ENCODE results near the gene SLC25A28.
"Not testable (repeated sequence)": the region's sequence is repeated elsewhere in the genome, so short reads cannot be mapped to it uniquely, and the experiment has no call there.

The SLC25A28 gene

DNA sequence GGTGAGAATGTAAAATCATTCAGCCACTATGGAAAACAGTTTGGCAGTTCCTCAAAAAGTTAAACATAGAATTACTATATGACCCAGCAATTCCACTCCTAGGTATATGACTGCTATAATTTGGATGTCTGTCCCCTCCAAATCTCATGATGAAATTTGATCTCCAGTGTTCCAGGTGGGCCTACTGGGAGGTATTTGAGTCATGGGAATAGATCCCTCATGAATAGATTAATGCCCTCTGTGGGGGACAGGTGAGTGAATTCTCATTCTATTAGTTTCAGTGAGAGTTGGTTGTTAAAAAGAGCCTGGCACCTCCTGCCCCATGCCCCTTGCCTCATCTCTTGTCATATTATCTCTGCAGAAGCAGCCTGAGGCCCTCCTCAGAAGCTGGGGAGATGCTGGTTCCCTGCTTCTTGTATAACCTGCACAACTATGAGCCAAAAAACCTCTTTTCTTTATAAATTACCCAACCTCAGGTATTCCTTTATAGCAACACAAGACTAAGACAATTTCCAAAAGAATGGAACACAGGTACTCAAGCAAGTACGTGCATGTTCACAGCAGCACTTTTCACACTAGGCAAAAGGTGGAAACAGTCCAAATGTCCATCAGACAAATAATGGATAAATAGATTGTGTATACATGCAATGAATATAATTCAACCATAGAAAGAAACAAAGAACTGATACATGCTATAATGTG, 8.8 kb upstream of the SLC25A28 start:
- Histone ChIP-seq H3K4ac (ENCODE audit: low read length) (no peak overlapping the region), H2AK5ac (ENCODE audit: low read depth, low read length) (no peak overlapping the region), H3K36me3 (replicated peaks in 1 of 2; ENCODE audit: control insufficient read depth in 2 of 2, insufficient read depth in 2 of 2, low read length in 2 of 2) (no peaks in the 10 kb centered on the region), H2BK15ac (ENCODE audit: low read length) (no peak overlapping the region), H3K79me1 (ENCODE audit: low read depth, low read length) (no peaks in the 10 kb centered on the region), H4K8ac (ENCODE audit: low read depth, low read length) (no peak overlapping the region), H3K4me1 (ENCODE audit: control insufficient read depth in 2 of 2, insufficient read depth in 1 of 2, low read depth in 1 of 2, low read length in 2 of 2) (peaks cover 0 to 2% of the 10 kb centered on the region in 2 donors), H3K27me3 (ENCODE audit: control insufficient read depth in 3 of 3, insufficient read depth in 3 of 3, low read depth in 1 of 3, low read length in 3 of 3) (no peaks in the 10 kb centered on the region), H3K9ac (ENCODE audit: low read depth, low read length, poor library complexity) (no peak overlapping the region), H2BK5ac (ENCODE audit: low read length) (no peak overlapping the region), H3K23ac (ENCODE audit: low read depth, low read length, poor library complexity) (no peak overlapping the region), H3K14ac (ENCODE audit: low read length) (no peak overlapping the region), H3K18ac (ENCODE audit: low read length) (no peak overlapping the region), H4K91ac (ENCODE audit: low read depth, low read length, poor library complexity) (no peak overlapping the region), H2BK120ac (ENCODE audit: low read depth, low read length) (no peak overlapping the region), H2AFZ (ENCODE audit: low read length) (no peak overlapping the region), H3K4me3 (ENCODE audit: low read length in 2 of 2) (no peak overlapping the region), H3K9me3 (replicated peaks in 1 of 2; ENCODE audit: control insufficient read depth in 2 of 2, insufficient read depth in 1 of 2, low read depth in 1 of 2, low read length in 2 of 2) (no peaks in the 10 kb centered on the region), H3K4me2 (ENCODE audit: insufficient read depth, low read length, poor library complexity, severe bottlenecking) (no peak overlapping the region), H3K27ac (replicated peaks; ENCODE audit: low read length) (no peak overlapping the region), H2BK12ac (ENCODE audit: low read length) (no peak overlapping the region)
- no CpG with 5 or more reads among the region's 1 CpG for WGBS, 2 donors (ENCODE audit: extremely low coverage in 2 of 2, insufficient read length in 2 of 2, insufficient replicate concordance in 1 of 2)
- DNase-seq (ENCODE audit: low spot score), result no peak

DNA sequence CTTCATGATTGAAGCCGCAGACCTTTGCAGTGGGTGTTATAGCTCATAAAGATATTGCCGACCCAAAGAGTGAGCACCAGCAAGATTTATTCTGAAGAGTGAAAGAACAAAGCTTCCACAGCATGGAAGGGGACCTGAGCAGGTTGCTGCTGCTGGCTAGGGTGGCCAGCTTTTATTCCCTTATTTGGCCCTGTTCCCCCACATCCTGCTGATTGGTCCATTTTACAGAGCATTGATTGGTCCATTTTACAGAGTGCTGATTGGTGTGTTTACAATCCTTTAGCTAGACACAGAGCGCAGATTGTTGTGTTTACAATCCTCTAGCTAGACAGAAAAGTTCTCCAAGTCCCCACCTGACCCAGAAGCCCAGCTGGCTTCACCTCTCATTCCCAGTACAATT, 4.9 kb upstream of the SLC25A28 start:
- not testable (repeated sequence) for H3K4me2 ChIP-seq (ENCODE audit: insufficient read depth, low read length, poor library complexity, severe bottlenecking); H3K79me1 ChIP-seq (ENCODE audit: low read depth, low read length); H3K36me3 ChIP-seq (replicated peaks in 1 of 2; ENCODE audit: control insufficient read depth in 2 of 2, insufficient read depth in 2 of 2, low read length in 2 of 2); H3K9me3 ChIP-seq (replicated peaks in 1 of 2; ENCODE audit: control insufficient read depth in 2 of 2, insufficient read depth in 1 of 2, low read depth in 1 of 2, low read length in 2 of 2); H3K27me3 ChIP-seq (ENCODE audit: control insufficient read depth in 3 of 3, insufficient read depth in 3 of 3, low read depth in 1 of 3, low read length in 3 of 3); H3K23ac ChIP-seq (ENCODE audit: low read depth, low read length, poor library complexity); H3K27ac ChIP-seq (replicated peaks; ENCODE audit: low read length); H3K4me1 ChIP-seq (ENCODE audit: control insufficient read depth in 2 of 2, insufficient read depth in 1 of 2, low read depth in 1 of 2, low read length in 2 of 2); H3K18ac ChIP-seq (ENCODE audit: low read length); H2BK12ac ChIP-seq (ENCODE audit: low read length); H3K9ac ChIP-seq (ENCODE audit: low read depth, low read length, poor library complexity); H3K4me3 ChIP-seq (ENCODE audit: low read length in 2 of 2); H2AK5ac ChIP-seq (ENCODE audit: low read depth, low read length); H2BK15ac ChIP-seq (ENCODE audit: low read length); H2BK5ac ChIP-seq (ENCODE audit: low read length); H3K4ac ChIP-seq (ENCODE audit: low read length); DNase-seq (ENCODE audit: low spot score); H2BK120ac ChIP-seq (ENCODE audit: low read depth, low read length); H3K14ac ChIP-seq (ENCODE audit: low read length); H4K91ac ChIP-seq (ENCODE audit: low read depth, low read length, poor library complexity); H2AFZ ChIP-seq (ENCODE audit: low read length); H4K8ac ChIP-seq (ENCODE audit: low read depth, low read length)
- WGBS, 2 donors (ENCODE audit: extremely low coverage in 2 of 2, insufficient read length in 2 of 2, insufficient replicate concordance in 1 of 2), result no CpG with 5 or more reads among the region's 3 CpGs

DNA sequence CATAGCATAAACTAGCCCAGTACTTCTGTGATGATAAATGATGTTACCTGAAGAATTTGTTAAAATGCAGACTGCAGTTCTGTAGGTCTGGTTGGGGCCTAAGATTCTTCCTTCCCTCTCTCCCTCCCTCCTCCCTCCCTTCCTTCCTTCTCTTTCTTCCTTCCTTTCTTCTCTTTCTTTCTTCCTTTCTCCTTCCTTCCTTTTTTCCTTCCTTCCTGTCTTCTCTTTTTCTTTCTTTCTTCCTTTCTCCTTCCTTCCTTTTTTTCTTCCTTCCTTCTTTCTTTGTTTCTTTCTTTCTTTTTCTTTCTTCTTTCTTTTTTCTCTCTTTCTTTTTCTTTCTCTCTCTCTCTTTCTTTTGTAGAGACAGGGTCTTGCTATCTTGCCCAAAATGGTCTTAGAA, 3.7 kb upstream of the SLC25A28 start:
- H2BK5ac ChIP-seq (ENCODE audit: low read length), result no peak overlapping the region
- no peak overlapping the region for H3K18ac ChIP-seq (ENCODE audit: low read length)
- no peak overlapping the region for H4K91ac ChIP-seq (ENCODE audit: low read depth, low read length, poor library complexity)
- no peaks in the 10 kb centered on the region for H3K36me3 ChIP-seq (replicated peaks in 1 of 2; ENCODE audit: control insufficient read depth in 2 of 2, insufficient read depth in 2 of 2, low read length in 2 of 2)
- H3K23ac ChIP-seq (ENCODE audit: low read depth, low read length, poor library complexity), result no peak overlapping the region
- H3K4me2 ChIP-seq (ENCODE audit: insufficient read depth, low read length, poor library complexity, severe bottlenecking), result no peak overlapping the region
- no peak overlapping the region for H2AFZ ChIP-seq (ENCODE audit: low read length)
- DNase-seq (ENCODE audit: low spot score), result no peak
- H3K4me3 ChIP-seq (ENCODE audit: low read length in 2 of 2), result no peak overlapping the region
- H2BK12ac ChIP-seq (ENCODE audit: low read length), result no peak overlapping the region
- H3K9me3 ChIP-seq (replicated peaks in 1 of 2; ENCODE audit: control insufficient read depth in 2 of 2, insufficient read depth in 1 of 2, low read depth in 1 of 2, low read length in 2 of 2), result no peaks in the 10 kb centered on the region
- no peak overlapping the region for H2BK15ac ChIP-seq (ENCODE audit: low read length)
- no peak overlapping the region for H3K14ac ChIP-seq (ENCODE audit: low read length)
- peaks cover 4 to 5% of the 10 kb centered on the region in 2 donors for H3K4me1 ChIP-seq (ENCODE audit: control insufficient read depth in 2 of 2, insufficient read depth in 1 of 2, low read depth in 1 of 2, low read length in 2 of 2)
- H3K27ac ChIP-seq (replicated peaks; ENCODE audit: low read length), result no peak overlapping the region
- H3K27me3 ChIP-seq (ENCODE audit: control insufficient read depth in 3 of 3, insufficient read depth in 3 of 3, low read depth in 1 of 3, low read length in 3 of 3), result no peaks in the 10 kb centered on the region
- no peak overlapping the region for H3K9ac ChIP-seq (ENCODE audit: low read depth, low read length, poor library complexity)
- H4K8ac ChIP-seq (ENCODE audit: low read depth, low read length), result no peak overlapping the region
- H2BK120ac ChIP-seq (ENCODE audit: low read depth, low read length), result no peak overlapping the region
- H3K4ac ChIP-seq (ENCODE audit: low read length), result no peak overlapping the region
- no peaks in the 10 kb centered on the region for H3K79me1 ChIP-seq (ENCODE audit: low read depth, low read length)
- H2AK5ac ChIP-seq (ENCODE audit: low read depth, low read length), result no peak overlapping the region

DNA sequence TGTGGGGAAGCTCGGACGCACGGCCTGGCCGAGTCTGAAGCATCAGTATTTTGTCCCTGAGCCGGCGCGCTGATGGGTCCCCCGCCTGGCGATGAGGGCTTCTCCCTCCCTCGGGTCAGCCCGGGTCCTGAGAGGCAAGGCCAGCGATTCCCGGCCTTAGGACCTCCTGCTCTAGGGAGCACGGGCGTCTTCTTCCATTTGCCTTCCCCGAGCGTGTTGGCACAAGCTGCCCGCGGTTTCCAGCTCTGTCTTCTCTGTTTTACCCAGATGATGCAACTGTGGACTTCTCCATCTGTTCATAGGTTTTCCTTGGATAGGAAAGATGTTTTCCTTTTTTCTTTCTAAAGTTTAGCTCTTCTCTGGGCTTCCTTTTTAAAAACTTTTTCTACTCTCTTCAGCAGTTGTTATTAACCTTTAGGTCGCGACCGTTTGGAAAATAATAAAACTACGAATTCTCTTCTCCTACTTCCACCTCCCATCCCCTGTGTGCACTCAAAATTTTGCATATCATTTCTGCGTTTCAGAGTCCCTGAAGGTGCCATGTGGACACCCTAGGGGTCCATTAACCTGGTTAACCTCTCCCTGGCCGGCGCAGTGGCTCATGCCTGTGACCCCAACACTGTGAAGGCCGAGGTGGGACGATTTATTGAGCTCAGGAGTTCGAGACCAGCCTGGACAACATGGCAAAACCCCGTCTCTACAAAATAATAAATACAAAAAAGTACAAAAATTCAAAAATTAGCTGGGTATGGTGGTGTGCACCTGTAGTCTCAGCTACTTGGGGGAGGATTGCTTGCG, 1.4 kb upstream of the SLC25A28 start:
- Histone ChIP-seq H3K4me2 (ENCODE audit: insufficient read depth, low read length, poor library complexity, severe bottlenecking) (peak overlapping the region; percentile 91), H3K4me3 (ENCODE audit: low read length in 2 of 2) (peak overlapping the region; percentile 72 to 93), H3K79me1 (ENCODE audit: low read depth, low read length) (no peaks in the 10 kb centered on the region), H3K4ac (ENCODE audit: low read length) (no peak overlapping the region), H2BK120ac (ENCODE audit: low read depth, low read length) (no peak overlapping the region), H2BK12ac (ENCODE audit: low read length) (no peak overlapping the region), H3K14ac (ENCODE audit: low read length) (no peak overlapping the region), H3K27me3 (ENCODE audit: control insufficient read depth in 3 of 3, insufficient read depth in 3 of 3, low read depth in 1 of 3, low read length in 3 of 3) (no peaks in the 10 kb centered on the region), H2AFZ (ENCODE audit: low read length) (peak overlapping the region; percentile 94), H3K23ac (ENCODE audit: low read depth, low read length, poor library complexity) (peak overlapping the region; percentile 96), H3K36me3 (replicated peaks in 1 of 2; ENCODE audit: control insufficient read depth in 2 of 2, insufficient read depth in 2 of 2, low read length in 2 of 2) (no peaks in the 10 kb centered on the region), H4K91ac (ENCODE audit: low read depth, low read length, poor library complexity) (no peak overlapping the region), H2BK5ac (ENCODE audit: low read length) (peak overlapping the region; percentile 95), H3K9ac (ENCODE audit: low read depth, low read length, poor library complexity) (peak overlapping the region; percentile 96), H3K18ac (ENCODE audit: low read length) (peak overlapping the region; percentile 95), H3K4me1 (ENCODE audit: control insufficient read depth in 2 of 2, insufficient read depth in 1 of 2, low read depth in 1 of 2, low read length in 2 of 2) (peaks cover 5 to 13% of the 10 kb centered on the region in 2 donors), H3K9me3 (replicated peaks in 1 of 2; ENCODE audit: control insufficient read depth in 2 of 2, insufficient read depth in 1 of 2, low read depth in 1 of 2, low read length in 2 of 2) (no peaks in the 10 kb centered on the region), H2AK5ac (ENCODE audit: low read depth, low read length) (peak overlapping the region; percentile 22), H3K27ac (replicated peaks; ENCODE audit: low read length) (peak overlapping the region; percentile 92), H2BK15ac (ENCODE audit: low read length) (peak overlapping the region; percentile 39), H4K8ac (ENCODE audit: low read depth, low read length) (no peak overlapping the region)
- DNase-seq (ENCODE audit: low spot score), result no peak
- WGBS, 2 donors (ENCODE audit: extremely low coverage in 2 of 2, insufficient read length in 2 of 2, insufficient replicate concordance in 1 of 2), result no CpG with 5 or more reads among the region's 31 CpGs

All from neuronal stem cell (in vitro differentiated cells).